KMS-11 (cell line): ENCODE results near the gene SLC30A4.

ENCODE experiments used
- H2AFZ ChIP-seq: fragments of 200-600 bp; sonication (generic); 2 replicates; pipeline ENCODE4 v1.6.1; 2016; ENCODE audit warnings: antibody characterized with exemption, mixed run types, low read depth
- H3K27ac ChIP-seq: fragments of 200-600 bp; sonication (generic); 2 replicates; pipeline ENCODE4 v1.6.1; 2016; ENCODE audit warnings: mild to moderate bottlenecking, mixed run types
- H3K27me3 ChIP-seq: fragments of 200-600 bp; sonication (generic); 2 replicates; pipeline ENCODE4 v1.6.1; 2017; ENCODE audit warnings: mild to moderate bottlenecking, low read depth, mixed run types, moderate library complexity; ENCODE audit not compliant: insufficient read depth
- H3K36me3 ChIP-seq: fragments of 200-600 bp; sonication (generic); 2 replicates; pipeline ENCODE4 v1.6.1; 2017; ENCODE audit warnings: mild to moderate bottlenecking, mixed run types; ENCODE audit not compliant: insufficient read depth
- H3K4me1 ChIP-seq: fragments of 200-600 bp; sonication (generic); 2 replicates; pipeline ENCODE4 v1.6.1; 2016; ENCODE audit warnings: mild to moderate bottlenecking, low read depth, mixed run types; ENCODE audit not compliant: poor library complexity, severe bottlenecking
- H3K4me2 ChIP-seq: fragments of 200-600 bp; sonication (generic); 2 replicates; pipeline ENCODE4 v1.7.0; 2016; ENCODE audit warnings: mild to moderate bottlenecking, mixed run types
- H3K4me3 ChIP-seq: fragments of 200-600 bp; sonication (generic); IDR thresholded peaks from 2 replicates; pipeline ENCODE4 v1.6.1; 2017; ENCODE audit warnings: low read depth, low read length, mixed read lengths; ENCODE audit not compliant: insufficient read depth
- H3K79me2 ChIP-seq: fragments of 200-600 bp; sonication (generic); 2 replicates; pipeline ENCODE4 v1.6.1; 2016; ENCODE audit warnings: low read depth, mixed run types; ENCODE audit not compliant: insufficient read depth
- H3K9ac ChIP-seq: fragments of 200-600 bp; sonication (generic); 2 replicates; pipeline ENCODE4 v1.6.1; 2016; ENCODE audit warnings: mild to moderate bottlenecking, mixed run types
- H4K20me1 ChIP-seq: fragments of 200-600 bp; sonication (generic); 2 replicates; pipeline ENCODE4 v1.6.1; 2016; ENCODE audit warnings: mild to moderate bottlenecking, mixed run types; ENCODE audit not compliant: insufficient read depth
- TF ChIP-seq, protein P1 (sequence below): fragments of 200-600 bp; sonication (generic); conservative IDR thresholded peaks from 2 replicates; pipeline ENCODE4 v1.6.1; 2017; ENCODE audit warnings: low read depth, mild to moderate bottlenecking, antibody characterized with exemption, low read length, moderate library complexity, mixed read lengths

The SLC30A4 gene

GRCh38 chr15:45469027-45469426 is 53.5 kb downstream of the SLC30A4 start:
- H3K36me3 ChIP-seq: no peaks in the 10 kb centered on the region
- no peak overlapping the region for H3K4me2 ChIP-seq
- H3K4me1 ChIP-seq: no peaks in the 10 kb centered on the region
- no peak overlapping the region for H3K9ac ChIP-seq
- TF ChIP-seq, protein P1, sequence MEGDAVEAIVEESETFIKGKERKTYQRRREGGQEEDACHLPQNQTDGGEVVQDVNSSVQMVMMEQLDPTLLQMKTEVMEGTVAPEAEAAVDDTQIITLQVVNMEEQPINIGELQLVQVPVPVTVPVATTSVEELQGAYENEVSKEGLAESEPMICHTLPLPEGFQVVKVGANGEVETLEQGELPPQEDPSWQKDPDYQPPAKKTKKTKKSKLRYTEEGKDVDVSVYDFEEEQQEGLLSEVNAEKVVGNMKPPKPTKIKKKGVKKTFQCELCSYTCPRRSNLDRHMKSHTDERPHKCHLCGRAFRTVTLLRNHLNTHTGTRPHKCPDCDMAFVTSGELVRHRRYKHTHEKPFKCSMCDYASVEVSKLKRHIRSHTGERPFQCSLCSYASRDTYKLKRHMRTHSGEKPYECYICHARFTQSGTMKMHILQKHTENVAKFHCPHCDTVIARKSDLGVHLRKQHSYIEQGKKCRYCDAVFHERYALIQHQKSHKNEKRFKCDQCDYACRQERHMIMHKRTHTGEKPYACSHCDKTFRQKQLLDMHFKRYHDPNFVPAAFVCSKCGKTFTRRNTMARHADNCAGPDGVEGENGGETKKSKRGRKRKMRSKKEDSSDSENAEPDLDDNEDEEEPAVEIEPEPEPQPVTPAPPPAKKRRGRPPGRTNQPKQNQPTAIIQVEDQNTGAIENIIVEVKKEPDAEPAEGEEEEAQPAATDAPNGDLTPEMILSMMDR: no peak
- no peaks in the 10 kb centered on the region for H3K79me2 ChIP-seq
- no peak overlapping the region for H2AFZ ChIP-seq
- no peaks in the 10 kb centered on the region for H4K20me1 ChIP-seq
- H3K4me3 ChIP-seq: no peak overlapping the region
- H3K27ac ChIP-seq: no peak overlapping the region
- H3K27me3 ChIP-seq: no peaks in the 10 kb centered on the region

- Histone ChIP-seq H3K27ac (no peak overlapping the region), H3K4me2 (no peak overlapping the region), H3K4me3 (no peak overlapping the region), H3K9ac (no peak overlapping the region), H3K79me2 (no peaks in the 10 kb centered on the region), H3K4me1 (no peaks in the 10 kb centered on the region), H2AFZ (no peak overlapping the region), H3K27me3 (no peaks in the 10 kb centered on the region), H3K36me3 (no peaks in the 10 kb centered on the region), H4K20me1 (no peaks in the 10 kb centered on the region)
- TF ChIP-seq, protein P1: no peak
Measured at GRCh38 chr15:45468294-45468693, 54.3 kb downstream of the SLC30A4 start.

GRCh38 chr15:45458746-45459403 is 63.7 kb downstream of the SLC30A4 start:
- H3K79me2 ChIP-seq: no peaks in the 10 kb centered on the region
- TF ChIP-seq, protein P1: peak; percentile 79
- H3K4me3 ChIP-seq: no peak overlapping the region
- H3K27me3 ChIP-seq: no peaks in the 10 kb centered on the region
- H3K4me1 ChIP-seq: peaks cover 38% of the 10 kb centered on the region
- no peaks in the 10 kb centered on the region for H4K20me1 ChIP-seq
- H3K9ac ChIP-seq: no peak overlapping the region; the same call in 1 of the 2 replicates
- H2AFZ ChIP-seq: peak overlapping the region; percentile 80; the same call in 1 of the 2 replicates
- peak overlapping the region; percentile 99 for H3K4me2 ChIP-seq
- H3K36me3 ChIP-seq: no peaks in the 10 kb centered on the region
- no peak overlapping the region; the same call in 1 of the 2 replicates for H3K27ac ChIP-seq

DNA sequence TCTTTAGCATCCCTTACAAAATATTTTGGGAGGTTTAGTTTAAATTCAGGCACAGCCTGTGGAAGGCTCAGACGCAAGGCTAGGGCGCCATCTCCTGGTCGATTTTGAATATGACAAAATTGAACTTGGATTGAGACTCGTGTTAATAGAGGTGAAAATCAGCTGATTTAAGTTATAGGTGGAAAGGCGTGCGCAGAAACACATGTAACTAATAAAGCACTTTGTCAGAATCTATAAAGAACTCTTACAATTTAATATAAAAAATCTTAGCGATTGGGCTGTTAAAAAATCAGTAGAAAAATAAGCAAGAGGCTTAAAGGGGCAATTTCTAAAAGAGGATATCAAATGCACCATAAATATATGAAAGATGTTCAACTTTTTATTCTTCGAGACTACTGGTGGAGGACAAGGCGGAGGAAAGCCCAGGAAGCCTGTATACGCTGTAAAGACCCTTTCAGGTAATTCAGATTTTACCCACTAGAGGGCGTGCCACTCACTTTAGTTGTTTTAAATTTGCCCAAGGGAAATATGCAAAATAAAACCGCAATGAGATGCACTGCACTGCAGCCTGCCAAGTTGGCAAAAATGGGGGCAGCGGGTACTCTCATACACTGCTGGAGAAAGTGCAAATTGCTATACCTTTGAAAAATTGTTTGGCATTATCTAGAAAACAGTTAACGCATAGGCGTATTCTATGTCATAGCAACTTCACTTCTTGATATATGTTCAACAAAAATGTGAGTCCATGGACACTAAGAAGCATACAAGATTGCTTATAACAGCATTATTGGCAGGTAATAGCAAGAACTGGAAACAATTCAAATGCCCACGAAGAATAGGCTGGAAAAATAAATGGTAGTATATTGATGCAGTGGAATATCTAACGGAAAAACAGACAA is 64.7 kb downstream of the SLC30A4 start:
- Histone ChIP-seq H4K20me1 (no peaks in the 10 kb centered on the region), H3K27me3 (no peaks in the 10 kb centered on the region), H3K9ac (no peak overlapping the region; the same call in 1 of the 2 replicates), H3K4me3 (no peak overlapping the region), H3K79me2 (no peaks in the 10 kb centered on the region), H3K4me1 (peaks cover 40% of the 10 kb centered on the region), H2AFZ (peak overlapping the region; percentile 80), H3K4me2 (peak overlapping the region; percentile 99), H3K27ac (peak overlapping the region; percentile 41), H3K36me3 (no peaks in the 10 kb centered on the region)
- TF ChIP-seq, protein P1: peak; percentile 91
